ENCODE results near the gene RNU6-8.
A peak's percentile ranks its signal among the peaks of the same experiment; 100 is the strongest.

RNU6-8 gene

GRCh38 chr14:32224737-32225377 is 21.8 kb upstream of the RNU6-8 start:
- Histone ChIP-seq H3K36me3 (ENCODE audit: insufficient read depth, low read length) (no peaks in the 10 kb centered on the region), H3K9me3 (ENCODE audit: control insufficient read depth, insufficient read depth, low read length) (no peaks in the 10 kb centered on the region), H3K9ac (ENCODE audit: low read depth, low read length) (no peak overlapping the region), H3K4me1 (ENCODE audit: insufficient read depth, low read length) (peaks cover 9% of the 10 kb centered on the region; the same call in 1 of the 2 replicates)

GRCh38 chr14:32217301-32217700 is 14.2 kb upstream of the RNU6-8 start:
- Histone ChIP-seq H3K36me3 (ENCODE audit: insufficient read depth, low read length) (no peaks in the 10 kb centered on the region), H3K9me3 (ENCODE audit: control insufficient read depth, insufficient read depth, low read length) (no peaks in the 10 kb centered on the region), H3K4me1 (ENCODE audit: insufficient read depth, low read length) (no peaks in the 10 kb centered on the region), H3K9ac (ENCODE audit: low read depth, low read length) (no peak overlapping the region)

- H3K4me1 ChIP-seq (ENCODE audit: insufficient read depth, low read length): no peaks in the 10 kb centered on the region
- no peak overlapping the region for H3K9ac ChIP-seq (ENCODE audit: low read depth, low read length)
- no peaks in the 10 kb centered on the region for H3K36me3 ChIP-seq (ENCODE audit: insufficient read depth, low read length)
- H3K9me3 ChIP-seq (ENCODE audit: control insufficient read depth, insufficient read depth, low read length): no peaks in the 10 kb centered on the region
Measured at GRCh38 chr14:32212833-32213232, 9.8 kb upstream of the RNU6-8 start.

DNA sequence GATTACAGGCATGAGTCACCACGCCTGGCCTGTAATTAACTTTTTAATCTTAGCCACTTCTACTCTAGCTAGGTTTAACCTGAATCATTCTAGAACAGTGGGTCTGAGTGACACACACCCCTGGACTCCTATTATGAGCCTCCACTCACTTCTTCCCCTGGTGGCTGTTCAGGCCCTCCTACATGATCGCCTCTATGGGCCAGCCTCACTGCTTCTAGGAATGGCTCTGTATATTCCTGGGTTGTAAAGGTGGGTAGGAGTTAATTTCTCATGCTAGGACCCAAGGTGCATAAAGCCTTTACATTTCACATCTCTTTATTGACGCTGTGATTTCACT is 8.0 kb upstream of the RNU6-8 start:
- no peak overlapping the region for H3K9ac ChIP-seq (ENCODE audit: low read depth, low read length)
- H3K4me1 ChIP-seq (ENCODE audit: insufficient read depth, low read length): 0 out of 2 replicates have a peak, but pooled peaks cover 3% of the 10 kb centered on the region
- H3K9me3 ChIP-seq (ENCODE audit: control insufficient read depth, insufficient read depth, low read length): no peaks in the 10 kb centered on the region
- no peaks in the 10 kb centered on the region for H3K36me3 ChIP-seq (ENCODE audit: insufficient read depth, low read length)

GRCh38 chr14:32209471-32209870 is 6.4 kb upstream of the RNU6-8 start:
- Histone ChIP-seq H3K4me1 (ENCODE audit: insufficient read depth, low read length) (0 out of 2 replicates have a peak, but pooled peaks cover 7% of the 10 kb centered on the region), H3K9ac (ENCODE audit: low read depth, low read length) (no peak overlapping the region), H3K36me3 (ENCODE audit: insufficient read depth, low read length) (no peaks in the 10 kb centered on the region), H3K9me3 (ENCODE audit: control insufficient read depth, insufficient read depth, low read length) (no peaks in the 10 kb centered on the region)

- Histone ChIP-seq H3K4me1 (ENCODE audit: insufficient read depth, low read length) (0 out of 2 replicates have a peak, but pooled peaks cover 7% of the 10 kb centered on the region), H3K9me3 (ENCODE audit: control insufficient read depth, insufficient read depth, low read length) (no peaks in the 10 kb centered on the region), H3K36me3 (ENCODE audit: insufficient read depth, low read length) (no peaks in the 10 kb centered on the region), H3K9ac (ENCODE audit: low read depth, low read length) (no peak overlapping the region)
Measured at GRCh38 chr14:32208490-32208889, 5.4 kb upstream of the RNU6-8 start.

GRCh38 chr14:32206552-32206951 is 3.5 kb upstream of the RNU6-8 start:
- 0 out of 2 replicates have a peak, but pooled peaks cover 7% of the 10 kb centered on the region for H3K4me1 ChIP-seq (ENCODE audit: insufficient read depth, low read length)
- no peaks in the 10 kb centered on the region for H3K9me3 ChIP-seq (ENCODE audit: control insufficient read depth, insufficient read depth, low read length)
- H3K9ac ChIP-seq (ENCODE audit: low read depth, low read length): no peak overlapping the region
- no peaks in the 10 kb centered on the region for H3K36me3 ChIP-seq (ENCODE audit: insufficient read depth, low read length)

DNA sequence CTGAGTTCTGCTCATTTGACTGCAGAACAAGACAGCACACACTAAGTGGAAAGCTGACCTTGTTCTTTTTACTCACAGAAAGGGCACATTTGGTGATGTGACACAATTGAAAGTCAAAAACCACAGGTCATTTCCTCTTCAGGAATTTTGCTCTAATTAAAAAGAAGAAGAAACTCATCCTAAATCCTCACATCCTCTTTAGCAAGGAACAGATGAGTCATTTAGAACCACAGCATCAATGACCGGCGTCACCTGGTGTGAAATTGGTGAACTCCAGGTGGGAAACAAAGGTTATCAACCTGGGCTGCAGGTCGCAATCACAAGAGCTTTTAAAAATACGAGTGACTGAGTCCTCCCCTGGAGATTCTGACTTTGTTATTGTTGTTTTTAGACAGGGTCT is 2.9 kb upstream of the RNU6-8 start:
- no peaks in the 10 kb centered on the region for H3K36me3 ChIP-seq (ENCODE audit: insufficient read depth, low read length)
- no peaks in the 10 kb centered on the region for H3K9me3 ChIP-seq (ENCODE audit: control insufficient read depth, insufficient read depth, low read length)
- H3K9ac ChIP-seq (ENCODE audit: low read depth, low read length): no peak overlapping the region
- 0 out of 2 replicates have a peak, but pooled peaks cover 7% of the 10 kb centered on the region for H3K4me1 ChIP-seq (ENCODE audit: insufficient read depth, low read length)

GRCh38 chr14:32205554-32205953 is 2.5 kb upstream of the RNU6-8 start:
- no peaks in the 10 kb centered on the region for H3K36me3 ChIP-seq (ENCODE audit: insufficient read depth, low read length)
- H3K4me1 ChIP-seq (ENCODE audit: insufficient read depth, low read length): 0 out of 2 replicates have a peak, but pooled peaks cover 7% of the 10 kb centered on the region
- no peaks in the 10 kb centered on the region for H3K9me3 ChIP-seq (ENCODE audit: control insufficient read depth, insufficient read depth, low read length)
- H3K9ac ChIP-seq (ENCODE audit: low read depth, low read length): no peak overlapping the region

DNA sequence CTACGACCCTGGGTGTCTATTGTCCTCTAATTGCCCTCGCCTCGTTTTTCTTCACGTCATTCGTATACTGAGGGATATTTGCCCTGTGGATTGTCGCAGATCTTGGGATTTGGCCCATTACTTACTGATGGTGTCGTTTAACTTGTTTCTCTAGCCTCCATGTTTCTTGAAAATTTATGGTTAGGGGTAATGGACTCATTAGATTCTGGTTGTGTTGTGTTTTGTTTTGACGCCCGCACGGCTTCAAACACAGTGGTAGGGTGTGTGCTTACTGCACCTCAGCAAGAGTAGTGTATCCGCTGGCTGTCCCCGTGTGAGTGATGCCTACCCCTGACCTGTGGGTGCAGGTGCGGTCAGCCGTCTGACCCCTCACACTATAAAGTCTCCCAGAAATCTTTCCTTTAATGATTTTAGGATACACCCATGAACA is 874 bp upstream of the RNU6-8 start:
- Histone ChIP-seq H3K36me3 (ENCODE audit: insufficient read depth, low read length) (no peaks in the 10 kb centered on the region), H3K4me1 (ENCODE audit: insufficient read depth, low read length) (0 out of 2 replicates have a peak, but pooled peaks cover 7% of the 10 kb centered on the region), H3K9me3 (ENCODE audit: control insufficient read depth, insufficient read depth, low read length) (no peaks in the 10 kb centered on the region), H3K9ac (ENCODE audit: low read depth, low read length) (peak overlapping the region; percentile 85)

GRCh38 chr14:32202491-32202997 is 525 bp downstream of the RNU6-8 start:
- Histone ChIP-seq H3K9ac (ENCODE audit: low read depth, low read length) (peak overlapping the region; percentile 85), H3K9me3 (ENCODE audit: control insufficient read depth, insufficient read depth, low read length) (no peaks in the 10 kb centered on the region), H3K4me1 (ENCODE audit: insufficient read depth, low read length) (0 out of 2 replicates have a peak, but pooled peaks cover 7% of the 10 kb centered on the region), H3K36me3 (ENCODE audit: insufficient read depth, low read length) (no peaks in the 10 kb centered on the region)

GRCh38 chr14:32201816-32202490 is 1.1 kb downstream of the RNU6-8 start, which contains the start of gene RNU6-7:
Gene RNU6-7, plus strand, starts transcription at chr14:32202045.
- H3K9me3 ChIP-seq (ENCODE audit: control insufficient read depth, insufficient read depth, low read length): no peaks in the 10 kb centered on the region
- H3K36me3 ChIP-seq (ENCODE audit: insufficient read depth, low read length): no peaks in the 10 kb centered on the region
- peak within 1 kb of the TSS; percentile 85 for H3K9ac ChIP-seq (ENCODE audit: low read depth, low read length)
- H3K4me1 ChIP-seq (ENCODE audit: insufficient read depth, low read length): 0 out of 2 replicates have a peak, but pooled peaks cover 7% of the 10 kb centered on the region

DNA sequence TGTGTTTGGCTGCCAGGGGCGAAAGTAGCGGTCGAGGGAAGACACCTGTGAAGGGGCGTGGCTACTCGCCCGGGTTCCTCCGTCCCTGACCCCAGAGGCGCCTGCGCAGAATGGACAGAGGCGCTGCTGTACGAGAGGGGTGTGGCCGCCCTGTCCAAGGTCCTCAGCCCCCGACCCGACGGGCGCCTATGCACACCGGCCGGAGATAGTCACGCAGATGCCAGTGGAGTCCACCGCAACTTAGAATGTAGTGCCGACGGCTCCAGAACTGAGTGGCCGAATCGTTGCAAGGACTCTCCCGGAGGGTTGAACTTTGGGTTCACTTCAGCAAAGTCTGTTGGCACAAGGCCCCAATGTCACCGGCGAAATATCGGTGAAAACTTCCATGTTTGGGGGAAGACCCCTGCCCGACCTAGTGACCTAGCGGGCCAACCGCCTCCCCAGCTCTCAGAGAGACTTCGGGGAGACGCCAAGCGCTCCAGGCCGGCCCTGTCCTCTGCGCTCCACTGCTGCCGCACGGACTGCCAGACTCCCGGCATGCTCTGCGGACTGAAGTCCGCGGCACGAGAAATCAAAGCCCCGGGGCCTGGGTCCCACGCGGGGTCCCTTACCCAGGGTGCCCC is 1.8 kb downstream of the RNU6-8 start:
- Histone ChIP-seq H3K4me1 (ENCODE audit: insufficient read depth, low read length) (0 out of 2 replicates have a peak, but pooled peaks cover 6% of the 10 kb centered on the region), H3K36me3 (ENCODE audit: insufficient read depth, low read length) (no peaks in the 10 kb centered on the region), H3K9me3 (ENCODE audit: control insufficient read depth, insufficient read depth, low read length) (no peaks in the 10 kb centered on the region), H3K9ac (ENCODE audit: low read depth, low read length) (peak overlapping the region; percentile 85)

DNA sequence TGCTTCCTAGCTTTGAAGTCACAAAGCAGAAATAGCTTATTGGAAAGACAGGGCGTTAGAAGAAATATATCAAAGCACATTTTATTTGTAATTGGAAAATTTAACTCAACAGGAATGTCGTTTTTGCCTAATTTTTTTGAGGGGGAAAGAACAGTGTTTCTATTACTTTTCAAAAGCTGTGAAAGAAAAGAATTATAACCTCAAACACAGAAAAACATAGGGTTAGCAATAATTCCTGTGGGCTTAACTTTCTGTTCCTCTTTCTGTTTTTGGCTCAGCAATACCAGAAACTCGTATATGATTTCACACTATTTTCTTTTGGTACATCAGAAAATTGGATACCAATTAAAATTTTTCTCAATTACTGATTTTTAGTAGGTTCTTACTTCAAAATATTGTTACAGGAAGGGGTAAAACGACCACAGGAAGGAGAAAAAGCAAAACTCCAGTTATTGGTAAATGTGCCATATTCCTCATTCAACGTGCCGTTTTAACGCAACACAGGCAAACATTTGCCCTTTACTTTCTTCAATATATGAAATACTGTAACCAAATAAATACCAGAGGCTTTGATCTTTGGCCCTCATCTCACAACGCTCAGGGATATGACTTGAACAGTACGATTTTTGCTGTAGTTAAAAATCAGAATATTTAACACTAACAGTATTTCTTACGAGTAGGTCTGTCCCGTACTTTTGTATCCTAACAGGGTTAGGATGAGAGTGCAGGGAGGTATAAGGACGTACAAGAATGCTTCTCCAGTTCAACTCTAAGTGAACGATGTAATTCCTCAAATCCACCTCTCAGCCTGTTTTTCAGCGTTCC is 2.5 kb downstream of the RNU6-8 start:
- Histone ChIP-seq H3K9ac (ENCODE audit: low read depth, low read length) (peak overlapping the region; percentile 85), H3K36me3 (ENCODE audit: insufficient read depth, low read length) (no peaks in the 10 kb centered on the region), H3K4me1 (ENCODE audit: insufficient read depth, low read length) (0 out of 2 replicates have a peak, but pooled peaks cover under 1% of the 10 kb centered on the region), H3K9me3 (ENCODE audit: control insufficient read depth, insufficient read depth, low read length) (no peaks in the 10 kb centered on the region)

All from ES-I3 (cell line).